Spleen (tissue), 11 donors: ENCODE results near the gene CLPSL1. TPM values are rescaled to one million over a fixed set of nuclear protein-coding genes. Genes with fewer than 3 reads are reported as not detected.
A peak's percentile ranks its signal among the peaks of the same experiment; 100 is the strongest.

Experiments
- DNase-seq: peaks from one replicate; pipeline ENCODE4 v3.0.0-alpha.2; 2020
- H3K27ac ChIP-seq, 8 donors: fragments of 200-600 bp; sonication (generic) in 7 of 8; 1 replicate in 4 of 8; 2 replicates in 4 of 8; pipeline versions ENCODE4 v1.5.0 to v1.8.0; 2016 to 2021; ENCODE audit warnings: inconsistent platforms in 4 of 8, mild to moderate bottlenecking in 4 of 8, moderate library complexity in 1 of 8
- H3K27me3 ChIP-seq, 7 donors: fragments of 200-600 bp; sonication (generic) in 6 of 7; replicated peaks in 1 of 7; 1 replicate in 4 of 7; 2 replicates in 3 of 7; pipeline versions ENCODE4 v1.5.0 to v1.8.0; 2016 to 2021; ENCODE audit warnings: inconsistent platforms in 3 of 7, mild to moderate bottlenecking in 1 of 7
- H3K36me3 ChIP-seq, 6 donors: fragments of 200-600 bp; sonication (generic) in 5 of 6; 1 replicate in 4 of 6; 2 replicates in 2 of 6; pipeline versions ENCODE4 v1.5.0 to v1.8.0; 2016 to 2021; ENCODE audit warnings: inconsistent platforms in 2 of 6
- H3K4me1 ChIP-seq, 6 donors: fragments of 200-600 bp; sonication (generic) in 5 of 6; 1 replicate in 3 of 6; 2 replicates in 3 of 6; pipeline versions ENCODE4 v1.5.0 to v1.8.0; 2016 to 2021; ENCODE audit warnings: inconsistent platforms in 3 of 6
- H3K4me3 ChIP-seq, 8 donors: fragments of 200-600 bp; sonication (generic) in 7 of 8; 1 replicate in 4 of 8; 2 replicates in 4 of 8; pipeline versions ENCODE4 v1.5.0 to v1.8.0; 2016 to 2021; ENCODE audit warnings: inconsistent platforms in 4 of 8, mild to moderate bottlenecking in 4 of 8, moderate library complexity in 2 of 8
- H3K9me3 ChIP-seq, 8 donors: fragments of 200-600 bp; sonication (generic) in 7 of 8; 1 replicate in 4 of 8; 2 replicates in 4 of 8; pipeline versions ENCODE4 v1.5.0 to v1.8.0; 2016 to 2021; ENCODE audit warnings: inconsistent platforms in 4 of 8
- POLR2A ChIP-seq, 3 donors: fragments of 450-650 bp; IDR thresholded peaks; one replicate each; pipeline ENCODE4 v1.5.1; 2017; ENCODE audit warnings: antibody characterized with exemption in 3 of 3, mild to moderate bottlenecking in 1 of 3
- POLR2AphosphoS5 ChIP-seq, 3 donors: sonication (generic); formaldehyde crosslinking; IDR thresholded peaks; one replicate each; pipeline ENCODE4 v1.5.1; 2017; ENCODE audit warnings: antibody characterized with exemption in 3 of 3
- WGBS, 5 donors: extraction: QIAGEN DNeasy Blood & Tissue Kit in 3 of 5; methylation state at CpG; one replicate each; pipeline versions ENCODE4 v1.1.5 to v1.1.7; 2013 to 2018; 5-methylcytosine and 5-hydroxymethylcytosine counted together
- intact Hi-C: fragments of 100-400 bp; cut with DNase I; formaldehyde crosslinking; loops from one replicate; pipeline ENCODE4 v1.15.0; 2023; ENCODE audit warnings: low total_unique reads
- polyA plus RNA-seq, 3 donors: library from polyadenylated mRNA; stranded (reverse); fragments of 200-250 nt; gene quantifications; one replicate each; pipeline ENCODE4 v1.2.1, GENCODE V29; 2013
- total RNA-seq, 7 donors: library from RNA; depleted of rRNA in 3 of 7; stranded (reverse); fragments of >200 nt in 3 of 7; fragmentation: NEBNext Ultra II Directional in 4 of 7; extraction: Animal tissue kit (Norgen Biotek cat#: 25700) in 4 of 7; gene quantifications; one replicate each; pipeline versions ENCODE4 v1.1.0 to v1.2.1, GENCODE V29; 2016 to 2021
- TF ChIP-seq, protein P1 (sequence below), 11 experiments: fragments of 200-600 bp in 7 of 11; fragments of 450-650 bp in 4 of 11; sonication (generic) in 4 of 11; IDR thresholded peaks in 8 of 11; conservative IDR thresholded peaks in 3 of 11; 1 replicate in 7 of 11; 2 replicates in 4 of 11; pipeline versions ENCODE4 v1.4.0 to v1.8.0; 2016 to 2021; ENCODE audit warnings: antibody characterized with exemption in 11 of 11, inconsistent platforms in 4 of 11, mild to moderate bottlenecking in 1 of 11
- donor health status: healthy with polysubstance abuse.
- donor health status: DM: no; HTN: no; CAD: no; lungs with moderate emphysema.
- donor health status: DM: no; HTN: no; CAD: no.
- donor health status: Bipolar disorder and iron deficiency.
- donor health status: healthy.
- donor health status: DM: no; HTN: no; CAD: no.
- donor health status: DM: yes; HTN: yes; CAD: no.

The CLPSL1 gene
- total and polyA plus RNA-seq, 10 donors: not detected

GRCh38 chr6:35833536-35833935, 52.7 kb downstream of the CLPSL1 start:
- Histone ChIP-seq H3K27ac (peak overlapping the region in 6 of 8 donors; percentile 16 to 77 (median 54)), H3K27me3 (no peaks in the 10 kb centered on the region), H3K4me1 (peaks cover 0 to 21% (median 0%) of the 10 kb centered on the region in 6 donors), H3K9me3 (peaks cover 0 to 4% (median 0%) of the 10 kb centered on the region in 8 donors), H3K4me3 (no peak overlapping the region), H3K36me3 (peaks cover 0 to 56% (median 28%) of the 10 kb centered on the region in 6 donors)
- TF ChIP-seq POLR2AphosphoS5 (IDR thresholded peaks at IDR 0.05) (peak in 1 of 3 donors; percentile 35), POLR2A (IDR thresholded peaks at IDR 0.05) (no peak)
- TF ChIP-seq, protein P1, sequence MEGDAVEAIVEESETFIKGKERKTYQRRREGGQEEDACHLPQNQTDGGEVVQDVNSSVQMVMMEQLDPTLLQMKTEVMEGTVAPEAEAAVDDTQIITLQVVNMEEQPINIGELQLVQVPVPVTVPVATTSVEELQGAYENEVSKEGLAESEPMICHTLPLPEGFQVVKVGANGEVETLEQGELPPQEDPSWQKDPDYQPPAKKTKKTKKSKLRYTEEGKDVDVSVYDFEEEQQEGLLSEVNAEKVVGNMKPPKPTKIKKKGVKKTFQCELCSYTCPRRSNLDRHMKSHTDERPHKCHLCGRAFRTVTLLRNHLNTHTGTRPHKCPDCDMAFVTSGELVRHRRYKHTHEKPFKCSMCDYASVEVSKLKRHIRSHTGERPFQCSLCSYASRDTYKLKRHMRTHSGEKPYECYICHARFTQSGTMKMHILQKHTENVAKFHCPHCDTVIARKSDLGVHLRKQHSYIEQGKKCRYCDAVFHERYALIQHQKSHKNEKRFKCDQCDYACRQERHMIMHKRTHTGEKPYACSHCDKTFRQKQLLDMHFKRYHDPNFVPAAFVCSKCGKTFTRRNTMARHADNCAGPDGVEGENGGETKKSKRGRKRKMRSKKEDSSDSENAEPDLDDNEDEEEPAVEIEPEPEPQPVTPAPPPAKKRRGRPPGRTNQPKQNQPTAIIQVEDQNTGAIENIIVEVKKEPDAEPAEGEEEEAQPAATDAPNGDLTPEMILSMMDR (IDR thresholded peaks at IDR 0.05 in 8 of 11, conservative IDR thresholded peaks at IDR 0.05 in 3 of 11): no peak
- no peak for DNase-seq
- 58 to 85% (median 77%) methylated on average over 7 of the region's 7 CpGs for WGBS, 5 donors
- intact Hi-C loops: no loop called here

Other genes starting within 250 kb of the CLPSL1 start
- 100 to 1,000 TPM in 5 of 7 donors, 10 to 100 TPM in 2; 39.9 to 368 (median 241) TPM for gene FKBP5, start 92.1 kb upstream of the CLPSL1 start, total RNA-seq
- 10 to 100 TPM; 23.8 to 88.9 (median 75.9) TPM for gene FKBP5, start 92.1 kb upstream of the CLPSL1 start, polyA plus RNA-seq
- gene ARMC12, start 44.0 kb upstream of the CLPSL1 start, total RNA-seq: 1 to 10 TPM in 2 of 7 donors, under 1 TPM in 5; 0.23 to 1.6 (median 0.97) TPM
- 1 to 10 TPM; 2.0 to 4.1 (median 2.7) TPM for gene ARMC12, start 44.0 kb upstream of the CLPSL1 start, polyA plus RNA-seq
- not detected for gene CLPSL2, start 4.4 kb upstream of the CLPSL1 start, total RNA-seq
- not detected for gene CLPSL2, start 4.4 kb upstream of the CLPSL1 start, polyA plus RNA-seq
- gene CLPS, start 16.3 kb downstream of the CLPSL1 start, total RNA-seq: 1 to 10 TPM in 1 of 7 donors, under 1 TPM in 1, not detected in 5; 0.91 to 2.3 TPM
- 1 to 10 TPM in 1 of 3 donors, under 1 TPM in 2; 0.44 to 1.4 (median 0.64) TPM for gene CLPS, start 16.3 kb downstream of the CLPSL1 start, polyA plus RNA-seq
- not detected for gene LHFPL5, start 24.3 kb downstream of the CLPSL1 start, total RNA-seq
- not detected for gene LHFPL5, start 24.3 kb downstream of the CLPSL1 start, polyA plus RNA-seq
- 100 to 1,000 TPM in 3 of 7 donors, 10 to 100 TPM in 4; 50.6 to 140 (median 86.9) TPM for gene SRPK1, start 140.1 kb downstream of the CLPSL1 start, total RNA-seq
- gene SRPK1, start 140.1 kb downstream of the CLPSL1 start, polyA plus RNA-seq: 10 to 100 TPM in 2 of 3 donors, 1 to 10 TPM in 1; 8.8 to 14.2 (median 11.2) TPM
- gene SLC26A8, start 243.6 kb downstream of the CLPSL1 start, total RNA-seq: 1 to 10 TPM; 1.8 to 7.8 (median 3.6) TPM
- gene SLC26A8, start 243.6 kb downstream of the CLPSL1 start, polyA plus RNA-seq: under 1 TPM; 0.11 to 0.28 (median 0.13) TPM
- gene MAPK14, start 246.8 kb downstream of the CLPSL1 start, total RNA-seq: 100 to 1,000 TPM in 4 of 7 donors, 10 to 100 TPM in 3; 82.2 to 242 (median 119) TPM
- 10 to 100 TPM; 13.9 to 24.7 (median 14.3) TPM for gene MAPK14, start 246.8 kb downstream of the CLPSL1 start, polyA plus RNA-seq